ENCODE measurements around the gene VPS16. TPM values are rescaled to one million over a fixed set of nuclear protein-coding genes. Genes with fewer than 3 reads are reported as not detected.

VPS16 gene
- total and polyA plus RNA-seq, 2 of the 13 experiments (the other 11 are each of a cell fraction or from before 2014, with no cell fraction given), result 34.2 to 35.4 TPM

DNA sequence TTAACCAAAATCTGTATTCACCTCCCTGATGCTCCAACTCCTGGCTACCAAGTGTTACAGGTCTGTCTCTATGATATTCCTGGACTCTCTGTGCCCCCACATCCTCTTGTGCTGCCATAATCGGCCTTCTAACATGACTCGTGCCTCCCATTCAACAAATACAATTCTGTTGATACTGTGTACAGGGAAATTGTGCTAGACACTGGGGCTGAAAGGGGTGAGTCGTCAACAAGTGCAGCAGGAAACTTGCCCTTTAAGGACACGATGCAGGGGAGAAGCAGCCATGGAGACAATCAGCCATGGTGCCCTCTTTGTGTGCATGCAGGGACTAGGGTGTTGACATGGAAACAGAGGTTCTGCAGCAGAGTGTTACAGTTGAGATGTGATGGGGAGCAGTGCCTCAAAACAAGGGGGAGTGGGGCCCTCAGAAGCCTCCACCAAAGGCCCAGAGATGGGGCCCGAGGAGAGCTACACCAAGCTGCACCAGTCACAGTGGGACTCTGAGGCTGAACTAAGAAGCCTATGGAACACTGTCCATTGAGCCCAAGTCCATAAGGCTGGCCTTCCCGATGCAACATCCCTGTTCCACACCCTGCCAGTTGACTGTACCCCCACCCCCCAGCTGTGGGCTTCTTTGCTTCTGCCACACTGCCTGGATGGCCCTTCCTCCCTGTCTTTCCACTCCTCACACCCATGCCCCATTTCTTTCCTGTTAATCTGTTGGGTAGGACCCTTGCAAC, 3.2 kb upstream of the VPS16 start:
- 94% methylated on average over 6 of the region's 6 CpGs for WGBS (ENCODE audit: low lambda C conversion rate)
- H3K9me3 ChIP-seq (ENCODE audit: low read length), result no peaks in the 10 kb centered on the region
- DNase-seq (ENCODE audit: low spot score), result no peak
- H3K4me3 ChIP-seq (replicated peaks in 1 of 3; ENCODE audit: insufficient read depth in 1 of 3, low read depth in 2 of 3, low read length in 3 of 3), result no peak overlapping the region
- no peaks in the 10 kb centered on the region for H4K20me1 ChIP-seq (ENCODE audit: insufficient read depth, low read length)
- BruUV-seq (replicated peaks), result no TSS peak
- H3K27ac ChIP-seq (ENCODE audit: extremely low read length, insufficient read depth, low read length), result no peak overlapping the region
- H3K4me2 ChIP-seq (ENCODE audit: low read depth, low read length), result no peak overlapping the region
- H2AFZ ChIP-seq (ENCODE audit: low read length), result no peak overlapping the region
- H3K79me2 ChIP-seq (ENCODE audit: insufficient read depth, low read length), result peaks cover 8% of the 10 kb centered on the region
- TF ChIP-seq RXRA (CRISPR knock-in tag; IDR thresholded peaks at IDR 0.05), result no peak
- no peak for TF ChIP-seq CBX1 (IDR thresholded peaks at IDR 0.05; ENCODE audit: low read depth)
- TF ChIP-seq, protein P1, sequence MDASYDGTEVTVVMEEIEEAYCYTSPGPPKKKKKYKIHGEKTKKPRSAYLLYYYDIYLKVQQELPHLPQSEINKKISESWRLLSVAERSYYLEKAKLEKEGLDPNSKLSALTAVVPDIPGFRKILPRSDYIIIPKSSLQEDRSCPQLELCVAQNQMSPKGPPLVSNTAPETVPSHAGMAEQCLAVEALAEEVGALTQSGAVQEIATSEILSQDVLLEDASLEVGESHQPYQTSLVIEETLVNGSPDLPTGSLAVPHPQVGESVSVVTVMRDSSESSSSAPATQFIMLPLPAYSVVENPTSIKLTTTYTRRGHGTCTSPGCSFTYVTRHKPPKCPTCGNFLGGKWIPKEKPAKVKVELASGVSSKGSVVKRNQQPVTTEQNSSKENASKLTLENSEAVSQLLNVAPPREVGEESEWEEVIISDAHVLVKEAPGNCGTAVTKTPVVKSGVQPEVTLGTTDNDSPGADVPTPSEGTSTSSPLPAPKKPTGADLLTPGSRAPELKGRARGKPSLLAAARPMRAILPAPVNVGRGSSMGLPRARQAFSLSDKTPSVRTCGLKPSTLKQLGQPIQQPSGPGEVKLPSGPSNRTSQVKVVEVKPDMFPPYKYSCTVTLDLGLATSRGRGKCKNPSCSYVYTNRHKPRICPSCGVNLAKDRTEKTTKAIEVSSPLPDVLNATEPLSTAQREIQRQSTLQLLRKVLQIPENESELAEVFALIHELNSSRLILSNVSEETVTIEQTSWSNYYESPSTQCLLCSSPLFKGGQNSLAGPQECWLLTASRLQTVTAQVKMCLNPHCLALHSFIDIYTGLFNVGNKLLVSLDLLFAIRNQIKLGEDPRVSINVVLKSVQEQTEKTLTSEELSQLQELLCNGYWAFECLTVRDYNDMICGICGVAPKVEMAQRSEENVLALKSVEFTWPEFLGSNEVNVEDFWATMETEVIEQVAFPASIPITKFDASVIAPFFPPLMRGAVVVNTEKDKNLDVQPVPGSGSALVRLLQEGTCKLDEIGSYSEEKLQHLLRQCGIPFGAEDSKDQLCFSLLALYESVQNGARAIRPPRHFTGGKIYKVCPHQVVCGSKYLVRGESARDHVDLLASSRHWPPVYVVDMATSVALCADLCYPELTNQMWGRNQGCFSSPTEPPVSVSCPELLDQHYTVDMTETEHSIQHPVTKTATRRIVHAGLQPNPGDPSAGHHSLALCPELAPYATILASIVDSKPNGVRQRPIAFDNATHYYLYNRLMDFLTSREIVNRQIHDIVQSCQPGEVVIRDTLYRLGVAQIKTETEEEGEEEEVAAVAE (CRISPR knock-in tag; IDR thresholded peaks at IDR 0.05; ENCODE audit: borderline replicate concordance), result no peak
- TF ChIP-seq, protein P2, sequence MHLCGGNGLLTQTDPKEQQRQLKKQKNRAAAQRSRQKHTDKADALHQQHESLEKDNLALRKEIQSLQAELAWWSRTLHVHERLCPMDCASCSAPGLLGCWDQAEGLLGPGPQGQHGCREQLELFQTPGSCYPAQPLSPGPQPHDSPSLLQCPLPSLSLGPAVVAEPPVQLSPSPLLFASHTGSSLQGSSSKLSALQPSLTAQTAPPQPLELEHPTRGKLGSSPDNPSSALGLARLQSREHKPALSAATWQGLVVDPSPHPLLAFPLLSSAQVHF (CRISPR knock-in tag; IDR thresholded peaks at IDR 0.05), result no peak
- no peak for TF ChIP-seq CHCHD3 (CRISPR knock-in tag; IDR thresholded peaks at IDR 0.05)
- no peak for TF ChIP-seq NPAS2 (CRISPR knock-in tag; IDR thresholded peaks at IDR 0.05; ENCODE audit: borderline replicate concordance)
- TF ChIP-seq KDM5B (CRISPR knock-in tag; IDR thresholded peaks at IDR 0.05; ENCODE audit: borderline replicate concordance), result peak; percentile 45; the same call in 1 of the 2 replicates
- no peak for TF ChIP-seq ARNTL (CRISPR knock-in tag; IDR thresholded peaks at IDR 0.05)
- no peak for TF ChIP-seq ZNF225 (CRISPR knock-in tag; IDR thresholded peaks at IDR 0.05)
- no peak for TF ChIP-seq SIN3B (IDR thresholded peaks at IDR 0.05; ENCODE audit: low read length)
- 0 out of 4 replicates have a peak, but pooled peaks of 1 of the 2 experiments have one; percentile 33 for TF ChIP-seq POLR2A (IDR thresholded peaks at IDR 0.05; ENCODE audit: insufficient read depth in 1 of 2, low read depth in 2 of 2, low read length in 2 of 2)
- no peak for TF ChIP-seq IKZF1 (IDR thresholded peaks at IDR 0.05)
- TF ChIP-seq ZNF670 (CRISPR knock-in tag; IDR thresholded peaks at IDR 0.05; ENCODE audit: borderline replicate concordance), result no peak
- peaks cover 40% of the 10 kb centered on the region for H3K4me1 ChIP-seq (ENCODE audit: insufficient read depth, low read length)
- peaks cover 4 to 11% of the 10 kb centered on the region in 2 experiments; a peak in 3 of 5 replicates for H3K36me3 ChIP-seq (replicated peaks in 1 of 2; ENCODE audit: control insufficient read depth in 1 of 2, insufficient read depth in 2 of 2, low read length in 2 of 2)
- H3K27me3 ChIP-seq (ENCODE audit: control insufficient read depth in 1 of 2, insufficient read depth in 2 of 2, low read length in 2 of 2), result no peaks in the 10 kb centered on the region; a peak in 1 of 5 replicates
- FAIRE-seq, result no peak
- in situ Hi-C loops (cut with HindIII; ENCODE audit: extremely low pct_ligation_motif_present, low pct_unique_long_range_greater_than_20kb), result no loop called here
- intact Hi-C loops (cut with micrococcal nuclease; ENCODE audit: unreplicated experiment), result no loop called here
- CTCF ChIA-PET (ENCODE audit: low intra/inter-chr PET ratio, low total read pairs), result no interaction called here
- no peak overlapping the region for H3K9ac ChIP-seq (ENCODE audit: insufficient read depth, low read depth, low read length)
- no peak for ATAC-seq
- POLR2A ChIA-PET, result no interaction called here

All from HepG2 (cell line).